ENCODE measurements around the gene ZCCHC14.

Gene ZCCHC14

DNA sequence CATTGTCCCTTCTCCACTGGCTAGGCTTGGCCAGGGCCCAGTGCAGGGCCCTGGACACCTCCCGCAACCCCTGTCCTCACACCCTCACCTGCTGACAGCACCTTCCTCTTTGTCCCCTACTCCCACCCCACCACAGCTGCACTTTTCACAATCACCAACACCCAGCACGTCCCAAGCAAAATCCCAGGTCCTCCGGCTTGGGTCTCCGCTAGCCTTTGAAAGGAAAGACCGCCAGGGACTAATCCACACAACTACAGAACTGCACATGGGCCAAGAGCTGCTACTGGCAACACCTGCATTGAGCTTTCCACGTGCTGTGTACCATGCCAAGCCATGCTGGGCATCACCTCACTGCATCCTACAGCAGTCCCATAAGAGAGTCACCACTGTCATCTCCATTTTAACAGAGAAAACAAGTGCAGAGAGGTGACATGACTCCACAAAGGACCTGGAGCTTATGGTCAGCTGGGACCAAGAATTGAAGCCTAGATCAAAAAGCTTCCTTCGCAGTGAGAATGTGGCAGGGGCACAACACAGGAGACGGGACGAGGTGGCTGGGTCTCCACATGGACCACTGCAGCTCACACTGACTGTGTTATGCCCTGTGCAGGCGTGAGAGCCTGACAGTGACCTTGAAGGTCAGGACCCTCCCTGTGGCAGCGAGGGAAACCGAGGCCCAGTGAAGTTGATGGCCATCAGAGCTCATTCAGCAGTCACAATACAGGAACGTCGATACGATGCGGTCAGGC lies 131.8 kb downstream of the ZCCHC14 start:
- no peaks in the 10 kb centered on the region for H3K9me3 ChIP-seq (ENCODE audit: control insufficient read depth, insufficient read depth, low read length)
- H3K4me1 ChIP-seq (ENCODE audit: insufficient read depth, low read length) = no peaks in the 10 kb centered on the region
- H3K36me3 ChIP-seq (ENCODE audit: insufficient read depth, low read length) = 0 out of 2 replicates have a peak, but pooled peaks cover 7% of the 10 kb centered on the region
- no peak overlapping the region for H3K9ac ChIP-seq (ENCODE audit: low read depth, low read length)

- Histone ChIP-seq H3K4me1 (ENCODE audit: insufficient read depth, low read length) (no peaks in the 10 kb centered on the region), H3K9me3 (ENCODE audit: control insufficient read depth, insufficient read depth, low read length) (no peaks in the 10 kb centered on the region), H3K9ac (ENCODE audit: low read depth, low read length) (no peak overlapping the region), H3K36me3 (ENCODE audit: insufficient read depth, low read length) (0 out of 2 replicates have a peak, but pooled peaks cover 7% of the 10 kb centered on the region)
Observed at GRCh38 chr16:87359121-87359520, 133.7 kb downstream of the ZCCHC14 start.

DNA sequence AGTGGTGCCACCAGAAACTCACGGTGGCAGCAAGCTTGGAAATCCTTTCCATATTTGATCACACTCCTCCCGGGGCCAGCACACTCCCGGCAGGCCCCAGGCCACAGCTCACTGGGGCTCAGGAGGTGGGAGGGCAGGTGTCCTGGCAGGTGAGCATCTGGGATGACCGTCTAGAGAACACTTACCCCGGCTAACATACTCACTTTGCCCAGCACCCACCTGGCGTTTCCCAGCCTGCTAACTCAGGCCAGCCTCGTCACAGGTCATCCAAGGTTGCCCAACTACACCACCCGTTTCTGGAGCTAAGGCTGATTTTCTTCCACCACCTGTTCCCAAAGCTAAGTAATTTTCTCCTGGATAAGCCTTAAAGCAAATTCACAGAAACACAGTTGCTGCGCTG lies 134.1 kb downstream of the ZCCHC14 start:
- no peak overlapping the region for H3K9ac ChIP-seq (ENCODE audit: low read depth, low read length)
- H3K4me1 ChIP-seq (ENCODE audit: insufficient read depth, low read length) = no peaks in the 10 kb centered on the region
- 0 out of 2 replicates have a peak, but pooled peaks cover 7% of the 10 kb centered on the region for H3K36me3 ChIP-seq (ENCODE audit: insufficient read depth, low read length)

DNA sequence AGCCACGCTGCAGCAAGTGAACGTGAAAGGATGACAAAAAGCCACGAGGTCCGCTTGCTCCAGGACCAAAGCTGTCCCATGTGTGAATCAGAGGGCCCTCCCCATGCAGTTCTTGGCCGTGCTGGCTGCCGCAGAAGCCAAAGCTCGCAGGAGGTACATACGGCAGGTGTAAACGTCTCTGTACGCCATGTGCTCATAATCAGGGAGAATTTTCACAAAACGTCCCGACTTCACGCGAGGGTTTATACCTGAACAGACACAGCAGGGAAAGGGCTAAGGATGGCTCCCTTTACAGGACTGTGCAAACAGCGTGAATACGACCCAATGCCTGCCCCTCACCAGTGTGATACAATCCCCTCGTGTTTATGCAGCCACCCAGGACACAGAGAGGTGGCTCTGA lies 134.6 kb downstream of the ZCCHC14 start:
- Histone ChIP-seq H3K9ac (ENCODE audit: low read depth, low read length) (no peak overlapping the region), H3K9me3 (ENCODE audit: control insufficient read depth, insufficient read depth, low read length) (no peaks in the 10 kb centered on the region), H3K4me1 (ENCODE audit: insufficient read depth, low read length) (no peaks in the 10 kb centered on the region), H3K36me3 (ENCODE audit: insufficient read depth, low read length) (0 out of 2 replicates have a peak, but pooled peaks cover 7% of the 10 kb centered on the region)

More for the DNA sequence above, 134.1 kb downstream of the ZCCHC14 start:
- no peaks in the 10 kb centered on the region for H3K9me3 ChIP-seq (ENCODE audit: control insufficient read depth, insufficient read depth, low read length)

DNA sequence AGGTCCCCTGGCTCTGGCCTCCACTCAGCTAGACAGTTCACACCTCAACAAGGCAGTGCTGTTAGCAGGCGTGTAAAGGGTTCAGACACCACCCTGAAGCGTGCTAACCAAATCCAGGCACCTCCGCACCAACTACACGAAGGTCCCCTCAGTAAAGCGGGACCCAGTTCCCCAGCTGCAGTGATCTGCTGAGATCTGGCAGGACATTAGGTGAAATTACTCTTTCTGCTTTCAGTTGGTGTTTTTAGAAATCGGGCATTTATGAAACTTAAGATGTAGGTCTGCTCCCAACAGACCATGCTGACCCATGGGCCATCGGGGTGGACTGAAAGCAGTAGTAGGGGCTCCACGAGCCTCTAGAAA lies 136.4 kb downstream of the ZCCHC14 start:
- H3K9ac ChIP-seq (ENCODE audit: low read depth, low read length) = no peak overlapping the region
- H3K36me3 ChIP-seq (ENCODE audit: insufficient read depth, low read length) = 0 out of 2 replicates have a peak, but pooled peaks cover 2% of the 10 kb centered on the region
- H3K9me3 ChIP-seq (ENCODE audit: control insufficient read depth, insufficient read depth, low read length) = no peaks in the 10 kb centered on the region
- no peaks in the 10 kb centered on the region for H3K4me1 ChIP-seq (ENCODE audit: insufficient read depth, low read length)
